Measurements from ENCODE around the gene ATP6V1D. TPM values are rescaled to one million over a fixed set of nuclear protein-coding genes. Genes with fewer than 3 reads are reported as not detected.
"Not testable (repeated sequence)": the region's sequence is repeated elsewhere in the genome, so short reads cannot be mapped to it uniquely, and the experiment has no call there.

The ATP6V1D gene
- total RNA-seq, 1 experiment from 2014 or later, result 77.4 TPM

DNA sequence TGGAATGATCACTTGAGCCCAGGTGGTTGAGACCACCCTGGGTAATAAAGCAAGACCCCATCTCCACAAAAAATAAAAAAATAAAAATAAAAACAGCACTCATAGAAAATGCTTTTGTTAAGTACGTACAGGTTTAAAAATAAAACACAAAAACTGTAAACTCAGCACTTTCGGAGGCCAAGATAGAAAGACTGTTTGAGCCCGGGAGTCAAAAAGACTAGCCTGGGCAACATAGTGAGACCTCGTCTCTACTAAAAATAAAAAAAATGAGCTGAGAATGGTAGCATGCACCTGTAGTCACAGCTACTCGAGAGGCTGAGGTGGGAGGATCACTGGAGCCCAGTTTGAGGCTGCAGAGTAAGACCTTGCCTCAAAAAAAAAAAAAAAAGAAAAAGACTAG, 7.5 kb downstream of the ATP6V1D start:
- intact Hi-C loops (cut with micrococcal nuclease; ENCODE audit: unreplicated experiment), result no loop called here
- Histone ChIP-seq H3K4me1 (no peaks in the 10 kb centered on the region), H3K36me3 (ENCODE audit: control insufficient read depth, insufficient read depth, low read length) (no peaks in the 10 kb centered on the region), H3K9me3 (no peaks in the 10 kb centered on the region), H3K4me3 (ENCODE audit: low read depth, low read length) (no peak overlapping the region), H3K27me3 (replicated peaks; ENCODE audit: control insufficient read depth, insufficient read depth, low read length) (no peaks in the 10 kb centered on the region)
- ChIA-PET POLR2A (interaction anchor here (0.7 kb wide), 1 partner anchor 301 kb away, joined by 3 read pairs; no protein-coding TSS in a partner anchor), CTCF (interaction anchor here (1.3 kb wide), 1 partner anchor 8 kb away, joined by 4 read pairs; the partner anchor contains the start of gene ATP6V1D)
- Mint-ChIP-seq H3K27ac (ENCODE audit: unreplicated experiment) (peak overlapping the region; percentile 10), H3K4me1 (ENCODE audit: low read depth, unreplicated experiment) (no peaks in the 10 kb centered on the region), H3K4me3 (ENCODE audit: unreplicated experiment) (no peak overlapping the region), H3K36me3 (ENCODE audit: insufficient read depth, unreplicated experiment) (peaks cover 51% of the 10 kb centered on the region), H3K27me3 (ENCODE audit: insufficient read depth, unreplicated experiment) (no peaks in the 10 kb centered on the region), H3K9me3 (ENCODE audit: unreplicated experiment) (no peaks in the 10 kb centered on the region)
- BruUV-seq (replicated peaks), result no TSS peak
- DNase-seq, result no peak
- TF ChIP-seq CTCF (IDR thresholded peaks at IDR 0.05; ENCODE audit: insufficient read depth in 1 of 2, low read depth in 1 of 2, low read length in 1 of 2, severe bottlenecking in 1 of 2, unreplicated experiment in 1 of 2), result no peak

- BruUV-seq (replicated peaks), result no TSS peak
- no peak for DNase-seq
- Histone ChIP-seq H3K36me3 (ENCODE audit: control insufficient read depth, insufficient read depth, low read length) (no peaks in the 10 kb centered on the region), H3K27me3 (replicated peaks; ENCODE audit: control insufficient read depth, insufficient read depth, low read length) (no peaks in the 10 kb centered on the region), H3K9me3 (no peaks in the 10 kb centered on the region), H3K4me3 (ENCODE audit: low read depth, low read length) (no peak overlapping the region), H3K4me1 (no peaks in the 10 kb centered on the region)
- H3K4me3 Mint-ChIP-seq (ENCODE audit: unreplicated experiment), result no peak overlapping the region
- POLR2A ChIA-PET, result no interaction called here
- intact Hi-C loops (cut with micrococcal nuclease; ENCODE audit: unreplicated experiment), result no loop called here
- H3K9me3 Mint-ChIP-seq (ENCODE audit: unreplicated experiment), result no peaks in the 10 kb centered on the region
- H3K36me3 Mint-ChIP-seq (ENCODE audit: insufficient read depth, unreplicated experiment), result peaks cover 64% of the 10 kb centered on the region
- no peak for TF ChIP-seq CTCF (IDR thresholded peaks at IDR 0.05; ENCODE audit: insufficient read depth in 1 of 2, low read depth in 1 of 2, low read length in 1 of 2, severe bottlenecking in 1 of 2, unreplicated experiment in 1 of 2)
- no peaks in the 10 kb centered on the region for H3K27me3 Mint-ChIP-seq (ENCODE audit: insufficient read depth, unreplicated experiment)
- H3K4me1 Mint-ChIP-seq (ENCODE audit: low read depth, unreplicated experiment), result no peaks in the 10 kb centered on the region
- CTCF ChIA-PET, result no interaction called here
- no peak overlapping the region for H3K27ac Mint-ChIP-seq (ENCODE audit: unreplicated experiment)
Observed at GRCh38 chr14:67345583-67345982, 14.0 kb downstream of the ATP6V1D start.

DNA sequence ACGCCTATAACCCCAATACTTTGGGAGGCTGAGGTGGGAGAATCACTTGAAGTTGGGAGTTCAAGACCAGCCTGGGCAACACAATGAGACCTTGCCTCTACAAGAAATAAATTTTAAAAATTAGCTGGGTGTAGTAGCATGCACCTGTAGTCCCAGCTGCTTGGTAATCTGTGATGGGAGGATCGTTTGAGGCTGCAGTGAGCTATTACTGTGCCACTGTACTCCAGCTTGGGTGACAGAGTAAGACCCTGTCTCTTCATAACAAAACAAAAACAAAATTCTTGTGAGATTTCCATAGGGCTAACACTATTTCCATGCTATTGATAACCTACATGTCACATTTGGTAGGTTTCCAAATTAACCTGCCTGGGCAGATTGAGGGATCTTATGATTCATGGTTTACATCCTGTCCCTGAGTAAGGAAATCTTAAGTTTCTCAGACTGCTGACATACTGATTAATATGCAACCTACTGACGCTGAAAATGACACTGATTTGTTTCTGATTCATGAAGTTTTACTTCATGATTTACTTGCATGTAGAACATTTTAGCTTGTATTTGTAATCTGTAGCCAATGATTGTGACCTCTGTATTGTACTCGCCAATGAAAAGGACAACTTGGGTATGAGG, 15.9 kb downstream of the ATP6V1D start:
- no peaks in the 10 kb centered on the region for H3K4me1 Mint-ChIP-seq (ENCODE audit: low read depth, unreplicated experiment)
- H3K4me3 ChIP-seq (ENCODE audit: low read depth, low read length), result no peak overlapping the region
- no peaks in the 10 kb centered on the region for H3K36me3 ChIP-seq (ENCODE audit: control insufficient read depth, insufficient read depth, low read length)
- H3K4me3 Mint-ChIP-seq (ENCODE audit: unreplicated experiment), result no peak overlapping the region
- CTCF ChIA-PET, result no interaction called here
- DNase-seq, result no peak
- no peaks in the 10 kb centered on the region for H3K9me3 Mint-ChIP-seq (ENCODE audit: unreplicated experiment)
- H3K9me3 ChIP-seq, result no peaks in the 10 kb centered on the region
- intact Hi-C loops (cut with micrococcal nuclease; ENCODE audit: unreplicated experiment), result no loop called here
- H3K27me3 ChIP-seq (replicated peaks; ENCODE audit: control insufficient read depth, insufficient read depth, low read length), result no peaks in the 10 kb centered on the region
- H3K36me3 Mint-ChIP-seq (ENCODE audit: insufficient read depth, unreplicated experiment), result peaks cover 65% of the 10 kb centered on the region
- no TSS peak for BruUV-seq (replicated peaks)
- H3K4me1 ChIP-seq, result no peaks in the 10 kb centered on the region
- H3K27me3 Mint-ChIP-seq (ENCODE audit: insufficient read depth, unreplicated experiment), result no peaks in the 10 kb centered on the region
- no peak for TF ChIP-seq CTCF (IDR thresholded peaks at IDR 0.05; ENCODE audit: insufficient read depth in 1 of 2, low read depth in 1 of 2, low read length in 1 of 2, severe bottlenecking in 1 of 2, unreplicated experiment in 1 of 2)
- H3K27ac Mint-ChIP-seq (ENCODE audit: unreplicated experiment), result no peak overlapping the region
- POLR2A ChIA-PET, result no interaction called here

- POLR2A ChIA-PET; BruUV-seq (replicated peaks); H3K27ac Mint-ChIP-seq (ENCODE audit: unreplicated experiment): not testable (repeated sequence)
Observed at GRCh38 chr14:67341231-67341630, 18.4 kb downstream of the ATP6V1D start.

More at GRCh38 chr14:67341231-67341630, 18.4 kb downstream of the ATP6V1D start:
- H3K4me1 ChIP-seq; intact Hi-C loops (cut with micrococcal nuclease; ENCODE audit: unreplicated experiment); CTCF ChIA-PET; H3K9me3 ChIP-seq; H3K4me3 Mint-ChIP-seq (ENCODE audit: unreplicated experiment); H3K27me3 Mint-ChIP-seq (ENCODE audit: insufficient read depth, unreplicated experiment); H3K4me1 Mint-ChIP-seq (ENCODE audit: low read depth, unreplicated experiment); DNase-seq; H3K4me3 ChIP-seq (ENCODE audit: low read depth, low read length); H3K27me3 ChIP-seq (replicated peaks; ENCODE audit: control insufficient read depth, insufficient read depth, low read length); H3K36me3 ChIP-seq (ENCODE audit: control insufficient read depth, insufficient read depth, low read length); H3K9me3 Mint-ChIP-seq (ENCODE audit: unreplicated experiment): not testable (repeated sequence)
- H3K36me3 Mint-ChIP-seq (ENCODE audit: insufficient read depth, unreplicated experiment), result peaks cover 66% of the 10 kb centered on the region
